DOHH2 (cell line): ENCODE data around the gene NOC4L.

ENCODE experiments used
- H3F3A ChIP-seq: fragments of 200-600 bp; sonication (generic), shearing (Covaris generic); 2 replicates; pipeline ENCODE4 v1.6.0; 2016; ENCODE audit warnings: antibody characterized with exemption, mild to moderate bottlenecking; ENCODE audit not compliant: control insufficient read depth, insufficient read depth
- H3K27ac ChIP-seq: fragments of 200-600 bp; sonication (generic); 2 replicates; pipeline ENCODE4 v1.5.1; 2014; ENCODE audit warnings: low read depth, mild to moderate bottlenecking, low read length, moderate library complexity
- H3K27me3 ChIP-seq: fragments of 200-600 bp; sonication (generic); 2 replicates; pipeline ENCODE4 v1.6.1; 2014; ENCODE audit warnings: mild to moderate bottlenecking, low read length, mixed read lengths; ENCODE audit not compliant: control insufficient read depth
- H3K36me3 ChIP-seq: fragments of 200-600 bp; sonication (generic); 2 replicates; pipeline ENCODE4 v1.6.1; 2014; ENCODE audit warnings: mild to moderate bottlenecking, low read length, moderate library complexity, mixed read lengths; ENCODE audit not compliant: control insufficient read depth
- H3K4me1 ChIP-seq: fragments of 200-600 bp; sonication (generic); 2 replicates; pipeline ENCODE4 v1.6.1; 2014; ENCODE audit warnings: mild to moderate bottlenecking, low read length, mixed read lengths; ENCODE audit not compliant: control insufficient read depth
- H3K4me2 ChIP-seq: fragments of 200-600 bp; sonication (generic); 2 replicates; pipeline ENCODE4 v1.6.0; 2014; ENCODE audit warnings: mild to moderate bottlenecking, low read length, moderate library complexity
- H3K4me3 ChIP-seq: fragments of 200-600 bp; sonication (generic); 2 replicates; pipeline ENCODE4 v1.5.1; 2014; ENCODE audit warnings: mild to moderate bottlenecking, low read length, mixed read lengths
- H3K79me2 ChIP-seq: fragments of 200-600 bp; sonication (generic); 2 replicates; pipeline ENCODE4 v1.6.1; 2014; ENCODE audit warnings: mild to moderate bottlenecking, low read length, mixed read lengths; ENCODE audit not compliant: control insufficient read depth
- H3K9me2 ChIP-seq: fragments of 200-600 bp; sonication (generic); replicated peaks from 2 replicates; pipeline ENCODE4 v1.6.1; 2014; ENCODE audit warnings: mild to moderate bottlenecking, low read length, mixed read lengths; ENCODE audit not compliant: control insufficient read depth
- H3K9me3 ChIP-seq: fragments of 200-600 bp; sonication (generic); 2 replicates; pipeline ENCODE4 v1.6.1; 2014; ENCODE audit warnings: antibody characterized with exemption, low read length, mixed read lengths; ENCODE audit not compliant: control insufficient read depth, insufficient read depth
- H4K20me1 ChIP-seq: fragments of 200-600 bp; sonication (generic); 2 replicates; pipeline ENCODE4 v1.6.0; 2014; ENCODE audit warnings: low read depth, mild to moderate bottlenecking, antibody characterized with exemption, low read length, moderate library complexity; ENCODE audit not compliant: control insufficient read depth, insufficient read depth
- CTCF ChIP-seq: fragments of 200-600 bp; sonication (generic); IDR thresholded peaks from one replicate; pipeline ENCODE4 v1.5.1; 2014; ENCODE audit warnings: antibody characterized with exemption, mild to moderate bottlenecking, low read depth, low read length; ENCODE audit not compliant: poor library complexity, severe bottlenecking
- EZH2phosphoT487 ChIP-seq: fragments of 200-600 bp; sonication (generic); IDR thresholded peaks from 2 replicates; pipeline ENCODE4 v1.6.1; 2017; ENCODE audit warnings: borderline replicate concordance, mild to moderate bottlenecking, antibody characterized with exemption, low read length, moderate library complexity, mixed read lengths

Gene NOC4L

GRCh38 chr12:132144115-132144809 lies at the start of gene NOC4L, which contains the start of gene DDX51:
Gene NOC4L, plus strand, starts transcription at chr12:132144457. Its CDS starts 32 bp downstream, at chr12:132144489.
Gene DDX51, minus strand, starts transcription at chr12:132144319. Its CDS starts 23 bp downstream, at chr12:132144296.
- Histone ChIP-seq H3K4me3 (peak within 1 kb of the TSS; percentile 99), H3K79me2 (peaks cover 70% of the 10 kb centered on the region), H3K9me2 (no peaks in the 10 kb centered on the region), H4K20me1 (peaks cover 8% of the 10 kb centered on the region), H3K36me3 (peaks cover 67% of the 10 kb centered on the region), H3K4me1 (peaks cover 19% of the 10 kb centered on the region), H3F3A (no peaks in the 10 kb centered on the region), H3K4me2 (peak within 1 kb of the TSS; percentile 96), H3K27me3 (no peaks in the 10 kb centered on the region), H3K9me3 (no peaks in the 10 kb centered on the region), H3K27ac (no peak within 1 kb of the TSS)
- TF ChIP-seq CTCF (no peak), EZH2phosphoT487 (no peak)

GRCh38 chr12:132095520-132096409 lies 48.5 kb upstream of the NOC4L start:
- H3K36me3 ChIP-seq: peaks cover 29% of the 10 kb centered on the region

GRCh38 chr12:132099739-132100138 lies 44.5 kb upstream of the NOC4L start:
- H3K4me3 ChIP-seq: no peak overlapping the region
- no peaks in the 10 kb centered on the region for H3K9me2 ChIP-seq
- no peaks in the 10 kb centered on the region for H3K27me3 ChIP-seq
- H4K20me1 ChIP-seq: no peaks in the 10 kb centered on the region
- no peaks in the 10 kb centered on the region for H3K4me1 ChIP-seq
- H3K4me2 ChIP-seq: no peak overlapping the region
- no peak overlapping the region for H3K27ac ChIP-seq
- H3K79me2 ChIP-seq: peaks cover 28% of the 10 kb centered on the region
- TF ChIP-seq CTCF (no peak), EZH2phosphoT487 (no peak)
- H3F3A ChIP-seq: no peaks in the 10 kb centered on the region
- no peaks in the 10 kb centered on the region for H3K9me3 ChIP-seq
- H3K36me3 ChIP-seq: peaks cover 21% of the 10 kb centered on the region

More at GRCh38 chr12:132095520-132096409, 48.5 kb upstream of the NOC4L start:
- Histone ChIP-seq H3K4me1 (no peaks in the 10 kb centered on the region), H3K27ac (no peak overlapping the region), H3K27me3 (no peaks in the 10 kb centered on the region), H3K4me3 (no peak overlapping the region), H3K9me2 (no peaks in the 10 kb centered on the region), H3F3A (peaks cover 5% of the 10 kb centered on the region; the same call in 1 of the 2 replicates), H4K20me1 (no peaks in the 10 kb centered on the region), H3K4me2 (no peak overlapping the region), H3K79me2 (peaks cover 42% of the 10 kb centered on the region), H3K9me3 (no peaks in the 10 kb centered on the region)
- TF ChIP-seq EZH2phosphoT487 (no peak), CTCF (no peak)
